GM23338 (cell line): ENCODE measurements around the gene POFUT2. TPM values are rescaled to one million over a fixed set of nuclear protein-coding genes. Genes with fewer than 3 reads are reported as not detected.

Experiments used
- ATAC-seq: fragments of 200-7000 bp; cut with Tn5 transposase; 3 replicates; pipeline ENCODE4 v1.9.1; 2020
- DNase-seq: peaks from one replicate; pipeline ENCODE4 v3.0.0-alpha.2; 2015; ENCODE audit warnings: low spot score
- H2AFZ ChIP-seq: fragments of 200-600 bp; sonication (generic); 2 replicates; pipeline ENCODE4 v1.8.0; 2016; ENCODE audit warnings: antibody characterized with exemption, mild to moderate bottlenecking, moderate library complexity
- H3F3A ChIP-seq: fragments of 200-600 bp; sonication (generic); replicated peaks from 2 replicates; pipeline ENCODE4 v1.8.0; 2017; ENCODE audit warnings: antibody characterized with exemption, mixed run types, low read depth
- H3K27ac ChIP-seq: fragments of 200-600 bp; sonication (generic); 2 replicates; pipeline ENCODE4 v1.6.1; 2016; ENCODE audit warnings: low read depth
- H3K27me3 ChIP-seq: fragments of 200-600 bp; sonication (generic); 2 replicates; pipeline ENCODE4 v1.8.0; 2016; ENCODE audit warnings: mild to moderate bottlenecking, mixed run types, moderate library complexity; ENCODE audit not compliant: insufficient read depth
- H3K36me3 ChIP-seq: fragments of 200-600 bp; sonication (generic); 2 replicates; pipeline ENCODE4 v1.8.0; 2016; ENCODE audit warnings: mild to moderate bottlenecking; ENCODE audit not compliant: insufficient read depth
- H3K4me1 ChIP-seq: fragments of 200-600 bp; sonication (generic); 2 replicates; pipeline ENCODE4 v1.8.0; 2016; ENCODE audit warnings: mild to moderate bottlenecking, moderate library complexity; ENCODE audit not compliant: insufficient read depth
- H3K4me2 ChIP-seq: fragments of 200-600 bp; sonication (generic); 2 replicates; pipeline ENCODE4 v1.7.1; 2017; ENCODE audit warnings: mixed run types
- H3K4me3 ChIP-seq: fragments of 200-600 bp; sonication (generic); 2 replicates; pipeline ENCODE4 v1.6.1; 2016; ENCODE audit warnings: mixed run types
- H3K79me2 ChIP-seq: fragments of 200-600 bp; sonication (generic); replicated peaks from 2 replicates; pipeline ENCODE4 v1.8.0; 2017; ENCODE audit warnings: mild to moderate bottlenecking; ENCODE audit not compliant: insufficient read depth
- H3K9me2 ChIP-seq: fragments of 200-600 bp; sonication (generic); 2 replicates; pipeline ENCODE4 v1.8.0; 2017; ENCODE audit not compliant: insufficient read depth
- H4K20me1 ChIP-seq: fragments of 200-600 bp; sonication (generic); replicated peaks from 2 replicates; pipeline ENCODE4 v1.8.0; 2017; ENCODE audit warnings: mild to moderate bottlenecking; ENCODE audit not compliant: insufficient read depth
- H3K27ac Mint-ChIP-seq: 2 replicates; pipeline ENCODE4 v1.8.0; 2020; ENCODE audit warnings: inconsistent platforms, mild to moderate bottlenecking, moderate library complexity, mixed read lengths
- H3K27me3 Mint-ChIP-seq: 3 replicates; pipeline ENCODE4 v1.8.0; 2022; ENCODE audit warnings: low read depth, mild to moderate bottlenecking, moderate library complexity, mixed read lengths, inconsistent platforms; ENCODE audit not compliant: insufficient read depth, poor library complexity
- H3K36me3 Mint-ChIP-seq: 3 replicates; pipeline ENCODE4 v1.8.0; 2021; ENCODE audit warnings: low read depth, mild to moderate bottlenecking, inconsistent platforms, moderate library complexity, mixed read lengths
- H3K4me1 Mint-ChIP-seq: 3 replicates; pipeline ENCODE4 v1.8.0; 2020; ENCODE audit warnings: mild to moderate bottlenecking, inconsistent platforms, mixed read lengths
- H3K4me3 Mint-ChIP-seq: 3 replicates; pipeline ENCODE4 v1.8.0; 2021; ENCODE audit warnings: moderate library complexity, mild to moderate bottlenecking, inconsistent platforms, mixed read lengths
- H3K9me3 Mint-ChIP-seq: 3 replicates; pipeline ENCODE4 v1.8.0; 2020; ENCODE audit warnings: moderate library complexity, mild to moderate bottlenecking, inconsistent platforms, mixed read lengths
- CREB1 ChIP-seq: fragments of 250-450 bp; sonication (Bioruptor Pico); IDR thresholded peaks from 2 replicates; pipeline ENCODE4 v1.5.0; 2020; ENCODE audit warnings: low read depth, mild to moderate bottlenecking, moderate library complexity
- CTCF ChIP-seq, 2 experiments: fragments of 200-600 bp in 1 of 2; sonication (generic) in 1 of 2; conservative IDR thresholded peaks; 2 replicates each; pipeline versions ENCODE4 v1.5.1 to v1.6.1; 2016 to 2017; ENCODE audit warnings: antibody characterized with exemption in 2 of 2, low read depth in 2 of 2, mild to moderate bottlenecking in 2 of 2, moderate library complexity in 1 of 2
- EZH2 ChIP-seq: fragments of 200-600 bp; sonication (generic); IDR thresholded peaks from one replicate; pipeline ENCODE4 v1.8.0; 2017; ENCODE audit warnings: antibody characterized with exemption, mild to moderate bottlenecking, low read depth; ENCODE audit not compliant: unreplicated experiment
- EZH2phosphoT487 ChIP-seq: fragments of 200-600 bp; sonication (generic); IDR thresholded peaks from one replicate; pipeline ENCODE4 v1.8.1; 2018; ENCODE audit warnings: antibody characterized with exemption; ENCODE audit not compliant: unreplicated experiment
- NANOG ChIP-seq: IDR thresholded peaks from 2 replicates; pipeline ENCODE4 v1.6.1; 2016; ENCODE audit warnings: antibody characterized with exemption, borderline replicate concordance
- REST ChIP-seq: IDR thresholded peaks from one replicate; pipeline ENCODE4 v1.6.1; 2018; ENCODE audit warnings: antibody characterized with exemption; ENCODE audit not compliant: unreplicated experiment
- STAT1 ChIP-seq: IDR thresholded peaks from one replicate; pipeline ENCODE4 v1.6.1; 2016; ENCODE audit warnings: antibody characterized with exemption; ENCODE audit not compliant: unreplicated experiment
- ZNF114 ChIP-seq: fragments of 250-450 bp; sonication (Bioruptor Pico); IDR thresholded peaks from 2 replicates; pipeline ENCODE4 v1.5.0; 2020; ENCODE audit warnings: mild to moderate bottlenecking, moderate library complexity
- polyA plus RNA-seq: library from polyadenylated mRNA; unstranded; fragments of >200 nt; fragmentation: Nextera tagmentation; extraction: Ambion mirVana; gene quantifications from 2 replicates; pipeline ENCODE4 v1.2.1, GENCODE V29; 2016
- total RNA-seq: library from RNA; depleted of rRNA; stranded (reverse); fragments of >200 nt; shearing (Covaris generic); gene quantifications from 2 replicates; pipeline ENCODE4 v1.2.3, GENCODE V29; 2014

Gene POFUT2
- total and polyA plus RNA-seq, 2 experiments from 2014 or later = 12.1 to 34.5 TPM

- TF ChIP-seq CTCF (conservative IDR thresholded peaks at IDR 0.05; ENCODE audit: low read depth in 2 of 2) = no peak
Measured at GRCh38 chr21:45309987-45310381, 22.3 kb upstream of the POFUT2 start (continued).

GRCh38 chr21:45309069-45309986 lies 21.6 kb upstream of the POFUT2 start:
- Mint-ChIP-seq H3K9me3 (peaks cover 3% of the 10 kb centered on the region; the same call in 1 of the 3 replicates), H3K4me3 (no peak overlapping the region), H3K4me1 (peaks cover 11% of the 10 kb centered on the region), H3K27ac (no peak overlapping the region), H3K27me3 (peaks cover 12% of the 10 kb centered on the region), H3K36me3 (no peaks in the 10 kb centered on the region; the same call in 2 of the 3 replicates)
- H3K4me1 ChIP-seq = no peaks in the 10 kb centered on the region
- H3K4me2 ChIP-seq = no peak overlapping the region
- 0 out of 2 replicates have a peak overlapping the region, but pooled peaks have one; percentile 55 for H3K27ac ChIP-seq
- TF ChIP-seq CTCF (conservative IDR thresholded peaks at IDR 0.05; ENCODE audit: low read depth in 2 of 2) (peak; percentile 76 to 83), STAT1 (no peak)
- no peaks in the 10 kb centered on the region for H3K9me2 ChIP-seq
- H2AFZ ChIP-seq = no peak overlapping the region
- H3K4me3 ChIP-seq = no peak overlapping the region
- ATAC-seq = peak; percentile 89
- DNase-seq = peak; percentile 91
- no peaks in the 10 kb centered on the region; the same call in 1 of the 2 replicates for H4K20me1 ChIP-seq
- no peaks in the 10 kb centered on the region for H3K36me3 ChIP-seq
- H3K27me3 ChIP-seq = no peaks in the 10 kb centered on the region
- H3K79me2 ChIP-seq = no peaks in the 10 kb centered on the region
- peaks cover 5% of the 10 kb centered on the region; the same call in 1 of the 2 replicates for H3F3A ChIP-seq

GRCh38 chr21:45308194-45309068 lies 20.7 kb upstream of the POFUT2 start:
- H3K9me2 ChIP-seq = no peaks in the 10 kb centered on the region
- no peaks in the 10 kb centered on the region for H3K4me1 ChIP-seq
- DNase-seq (no peak), ATAC-seq (peak; percentile 39)
- Mint-ChIP-seq H3K9me3 (peaks cover 3% of the 10 kb centered on the region; the same call in 1 of the 3 replicates), H3K36me3 (no peaks in the 10 kb centered on the region; the same call in 2 of the 3 replicates), H3K27me3 (peaks cover 14% of the 10 kb centered on the region), H3K4me3 (no peak overlapping the region), H3K4me1 (peaks cover 11% of the 10 kb centered on the region), H3K27ac (no peak overlapping the region)
- no peaks in the 10 kb centered on the region; the same call in 1 of the 2 replicates for H4K20me1 ChIP-seq
- no peak overlapping the region for H2AFZ ChIP-seq
- H3K36me3 ChIP-seq = no peaks in the 10 kb centered on the region
- H3K79me2 ChIP-seq = no peaks in the 10 kb centered on the region
- no peaks in the 10 kb centered on the region for H3K27me3 ChIP-seq
- H3K27ac ChIP-seq = 0 out of 2 replicates have a peak overlapping the region, but pooled peaks have one; percentile 19
- no peak overlapping the region for H3K4me2 ChIP-seq
- H3F3A ChIP-seq = peaks cover 5% of the 10 kb centered on the region; the same call in 1 of the 2 replicates
- H3K4me3 ChIP-seq = no peak overlapping the region
- TF ChIP-seq CREB1 (no peak), REST (no peak), NANOG (no peak), EZH2phosphoT487 (no peak), ZNF114 (no peak), CTCF (conservative IDR thresholded peaks at IDR 0.05; ENCODE audit: low read depth in 2 of 2) (no peak), EZH2 (no peak)
